NB4 (cell line): ENCODE measurements around the gene PPP1R9A.

Experiments
- TF ChIP-seq, protein P1 (sequence below): IDR thresholded peaks from one replicate; pipeline ENCODE4 v1.5.1; 2012; ENCODE audit warnings: low read depth, low read length
- TF ChIP-seq, protein P2 (sequence below): IDR thresholded peaks from 2 replicates; pipeline ENCODE4 v1.6.1; 2011; ENCODE audit warnings: low read depth, low read length

DNA sequence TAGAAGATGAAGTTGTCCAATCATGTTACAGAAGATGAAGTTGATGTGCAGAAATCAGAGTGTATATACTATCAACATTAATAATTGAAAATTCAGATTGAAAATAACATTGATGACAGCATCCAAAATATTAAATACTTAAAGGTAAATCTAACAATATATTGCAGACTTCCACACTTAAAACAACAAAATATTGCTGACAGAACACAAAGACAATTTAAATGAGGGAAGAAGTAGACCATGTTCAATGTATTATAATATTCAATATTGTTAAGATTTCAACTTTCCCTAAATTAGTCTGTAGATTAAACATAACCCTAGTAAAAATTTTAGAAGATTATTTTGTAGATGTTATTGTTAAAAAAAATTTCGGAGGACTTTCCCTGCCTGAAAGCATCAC lies 265.0 kb downstream of the PPP1R9A start:
- TF ChIP-seq, protein P1, sequence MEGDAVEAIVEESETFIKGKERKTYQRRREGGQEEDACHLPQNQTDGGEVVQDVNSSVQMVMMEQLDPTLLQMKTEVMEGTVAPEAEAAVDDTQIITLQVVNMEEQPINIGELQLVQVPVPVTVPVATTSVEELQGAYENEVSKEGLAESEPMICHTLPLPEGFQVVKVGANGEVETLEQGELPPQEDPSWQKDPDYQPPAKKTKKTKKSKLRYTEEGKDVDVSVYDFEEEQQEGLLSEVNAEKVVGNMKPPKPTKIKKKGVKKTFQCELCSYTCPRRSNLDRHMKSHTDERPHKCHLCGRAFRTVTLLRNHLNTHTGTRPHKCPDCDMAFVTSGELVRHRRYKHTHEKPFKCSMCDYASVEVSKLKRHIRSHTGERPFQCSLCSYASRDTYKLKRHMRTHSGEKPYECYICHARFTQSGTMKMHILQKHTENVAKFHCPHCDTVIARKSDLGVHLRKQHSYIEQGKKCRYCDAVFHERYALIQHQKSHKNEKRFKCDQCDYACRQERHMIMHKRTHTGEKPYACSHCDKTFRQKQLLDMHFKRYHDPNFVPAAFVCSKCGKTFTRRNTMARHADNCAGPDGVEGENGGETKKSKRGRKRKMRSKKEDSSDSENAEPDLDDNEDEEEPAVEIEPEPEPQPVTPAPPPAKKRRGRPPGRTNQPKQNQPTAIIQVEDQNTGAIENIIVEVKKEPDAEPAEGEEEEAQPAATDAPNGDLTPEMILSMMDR: no peak
- TF ChIP-seq, protein P2, sequence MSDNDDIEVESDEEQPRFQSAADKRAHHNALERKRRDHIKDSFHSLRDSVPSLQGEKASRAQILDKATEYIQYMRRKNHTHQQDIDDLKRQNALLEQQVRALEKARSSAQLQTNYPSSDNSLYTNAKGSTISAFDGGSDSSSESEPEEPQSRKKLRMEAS: no peak
